ENCODE measurements around the gene CPAMD8.
"Not testable (repeated sequence)": the region's sequence is repeated elsewhere in the genome, so short reads cannot be mapped to it uniquely, and the experiment has no call there.

DNA sequence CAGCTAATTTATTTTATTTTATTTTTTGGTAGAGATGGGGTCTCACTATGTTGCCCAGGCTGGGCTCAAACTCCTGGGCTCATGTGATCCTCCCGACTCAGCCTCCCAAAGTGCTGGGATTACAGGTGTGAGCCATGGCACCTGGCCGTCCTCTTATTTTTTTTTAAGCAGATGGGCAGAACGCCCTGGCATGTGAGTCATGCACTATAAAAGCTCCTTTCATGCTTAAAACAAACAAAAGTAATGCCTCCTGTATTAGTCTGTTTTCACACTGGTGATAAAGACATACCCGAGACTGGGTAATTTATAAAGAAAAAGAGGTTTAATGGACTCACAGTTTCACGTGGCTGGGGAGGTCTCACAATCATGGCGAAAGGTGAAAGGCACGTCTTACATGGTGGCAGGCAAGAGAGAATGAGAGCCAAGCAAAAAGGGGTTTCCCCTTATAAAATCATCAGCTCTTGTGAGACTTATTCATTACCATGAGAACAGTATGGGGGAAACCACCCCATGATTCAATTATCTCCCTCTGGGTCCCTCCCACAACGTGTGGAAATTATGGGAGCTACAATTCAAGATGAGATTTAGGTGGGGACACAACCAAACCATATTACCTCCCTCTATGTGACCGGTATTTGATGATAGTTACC lies 12.3 kb downstream of the CPAMD8 start:
- not testable (repeated sequence) for TF ChIP-seq POLR2AphosphoS5 (IDR thresholded peaks at IDR 0.05; ENCODE audit: insufficient read depth, low read depth, low read length); POLR2A (IDR thresholded peaks at IDR 0.05; ENCODE audit: low read depth, low read length); EZH2 (IDR thresholded peaks at IDR 0.05; ENCODE audit: borderline replicate concordance, low read depth, low read length, severe bottlenecking); MYC (IDR thresholded peaks at IDR 0.05; ENCODE audit: low read depth, low read length)
- TF ChIP-seq, protein P1, sequence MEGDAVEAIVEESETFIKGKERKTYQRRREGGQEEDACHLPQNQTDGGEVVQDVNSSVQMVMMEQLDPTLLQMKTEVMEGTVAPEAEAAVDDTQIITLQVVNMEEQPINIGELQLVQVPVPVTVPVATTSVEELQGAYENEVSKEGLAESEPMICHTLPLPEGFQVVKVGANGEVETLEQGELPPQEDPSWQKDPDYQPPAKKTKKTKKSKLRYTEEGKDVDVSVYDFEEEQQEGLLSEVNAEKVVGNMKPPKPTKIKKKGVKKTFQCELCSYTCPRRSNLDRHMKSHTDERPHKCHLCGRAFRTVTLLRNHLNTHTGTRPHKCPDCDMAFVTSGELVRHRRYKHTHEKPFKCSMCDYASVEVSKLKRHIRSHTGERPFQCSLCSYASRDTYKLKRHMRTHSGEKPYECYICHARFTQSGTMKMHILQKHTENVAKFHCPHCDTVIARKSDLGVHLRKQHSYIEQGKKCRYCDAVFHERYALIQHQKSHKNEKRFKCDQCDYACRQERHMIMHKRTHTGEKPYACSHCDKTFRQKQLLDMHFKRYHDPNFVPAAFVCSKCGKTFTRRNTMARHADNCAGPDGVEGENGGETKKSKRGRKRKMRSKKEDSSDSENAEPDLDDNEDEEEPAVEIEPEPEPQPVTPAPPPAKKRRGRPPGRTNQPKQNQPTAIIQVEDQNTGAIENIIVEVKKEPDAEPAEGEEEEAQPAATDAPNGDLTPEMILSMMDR (IDR thresholded peaks at IDR 0.05; ENCODE audit: extremely low read depth in 1 of 2, insufficient read depth in 1 of 2, low read depth in 1 of 2, low read length in 2 of 2), result not testable (repeated sequence)

Measured in endothelial cell of umbilical vein (primary cell).